Lower lobe of right lung (tissue), 2 donors: ENCODE measurements around the gene TRMT61A. TPM values are rescaled to one million over a fixed set of nuclear protein-coding genes. Genes with fewer than 3 reads are reported as not detected.

Experiments
- ATAC-seq, 2 donors: fragments of 200-7000 bp; cut with Tn5 transposase; one replicate each; pipeline ENCODE4 v1.9.1; 2020 to 2022; ENCODE audit warnings: mild to moderate bottlenecking in 2 of 2, moderate library complexity in 2 of 2
- DNase-seq: peaks from one replicate; pipeline ENCODE4 v3.0.0-alpha.2; 2020
- H3K27ac ChIP-seq: fragments of 200-600 bp; one replicate; pipeline ENCODE4 v1.8.0; 2022
- H3K27me3 ChIP-seq: fragments of 200-600 bp; one replicate; pipeline ENCODE4 v1.8.0; 2022; ENCODE audit warnings: low read depth
- H3K36me3 ChIP-seq: fragments of 200-600 bp; one replicate; pipeline ENCODE4 v1.8.0; 2022; ENCODE audit warnings: mild to moderate bottlenecking
- H3K4me1 ChIP-seq: fragments of 200-600 bp; one replicate; pipeline ENCODE4 v1.8.0; 2022
- H3K4me3 ChIP-seq: fragments of 200-600 bp; one replicate; pipeline ENCODE4 v1.8.0; 2022; ENCODE audit warnings: mild to moderate bottlenecking
- H3K9me3 ChIP-seq: fragments of 200-600 bp; one replicate; pipeline ENCODE4 v1.8.0; 2022
- intact Hi-C: fragments of 100-400 bp; cut with DNase I; formaldehyde crosslinking; loops from one replicate; pipeline ENCODE4 v1.11.0; 2022
- total RNA-seq: library from RNA; stranded (reverse); fragmentation: NEBNext Ultra II Directional; extraction: Animal tissue kit (Norgen Biotek cat#: 25700); gene quantifications from one replicate; pipeline ENCODE4 v1.2.1, GENCODE V29; 2021
- TF ChIP-seq, protein P1 (sequence below): fragments of 200-600 bp; IDR thresholded peaks from one replicate; pipeline ENCODE4 v1.8.0; 2022; ENCODE audit warnings: antibody characterized with exemption, mild to moderate bottlenecking
- donor health status: DM: no; HTN: yes; CAD: no; lungs with severe emphysema.

The TRMT61A gene
- total RNA-seq, 1 donor from 2014 or later = 11.0 TPM

DNA sequence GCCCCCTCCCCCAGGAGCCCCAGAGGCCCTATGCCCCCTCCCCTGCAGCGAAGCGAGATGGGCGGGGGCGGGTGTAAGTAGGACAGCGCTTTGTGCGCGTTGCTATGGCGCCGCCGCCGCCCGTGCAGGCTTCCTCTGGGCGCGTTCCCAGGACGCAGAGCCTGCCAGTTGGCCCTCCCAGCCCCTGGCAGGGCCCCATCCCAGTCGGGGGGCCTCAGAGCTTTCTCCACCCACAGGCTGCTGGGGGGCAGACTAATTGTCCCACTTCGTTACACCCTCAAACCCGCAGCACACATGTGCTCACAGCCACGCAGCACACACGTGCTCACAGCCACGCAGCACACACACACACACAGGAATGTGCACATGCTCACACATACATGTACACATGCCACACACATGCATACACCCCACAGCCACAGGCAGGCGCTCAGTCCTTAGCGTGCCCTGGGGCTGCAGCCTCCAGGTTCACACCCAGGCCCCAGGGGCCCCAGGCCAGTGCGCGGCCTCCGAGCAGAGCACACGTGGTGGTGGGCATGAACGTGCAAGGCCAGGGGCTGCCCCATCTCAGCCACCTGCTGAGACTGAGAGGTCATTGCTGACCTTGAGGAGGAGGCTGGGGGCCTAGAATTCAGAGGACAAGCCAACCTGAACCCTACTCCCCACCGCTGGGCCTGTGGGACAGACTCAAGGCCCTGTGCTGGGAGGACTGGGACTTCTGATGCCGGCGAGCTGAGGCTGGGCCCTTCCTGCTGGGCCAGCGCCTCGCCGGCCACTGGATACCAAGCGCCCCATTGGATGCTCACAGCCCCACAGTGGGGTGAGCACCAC is 15.6 kb downstream of the TRMT61A start:
- Histone ChIP-seq H3K4me1 (peaks cover 57% of the 10 kb centered on the region), H3K9me3 (no peaks in the 10 kb centered on the region), H3K27ac (peak overlapping the region; percentile 18), H3K27me3 (no peaks in the 10 kb centered on the region), H3K4me3 (no peak overlapping the region), H3K36me3 (no peaks in the 10 kb centered on the region)
- TF ChIP-seq, protein P1, sequence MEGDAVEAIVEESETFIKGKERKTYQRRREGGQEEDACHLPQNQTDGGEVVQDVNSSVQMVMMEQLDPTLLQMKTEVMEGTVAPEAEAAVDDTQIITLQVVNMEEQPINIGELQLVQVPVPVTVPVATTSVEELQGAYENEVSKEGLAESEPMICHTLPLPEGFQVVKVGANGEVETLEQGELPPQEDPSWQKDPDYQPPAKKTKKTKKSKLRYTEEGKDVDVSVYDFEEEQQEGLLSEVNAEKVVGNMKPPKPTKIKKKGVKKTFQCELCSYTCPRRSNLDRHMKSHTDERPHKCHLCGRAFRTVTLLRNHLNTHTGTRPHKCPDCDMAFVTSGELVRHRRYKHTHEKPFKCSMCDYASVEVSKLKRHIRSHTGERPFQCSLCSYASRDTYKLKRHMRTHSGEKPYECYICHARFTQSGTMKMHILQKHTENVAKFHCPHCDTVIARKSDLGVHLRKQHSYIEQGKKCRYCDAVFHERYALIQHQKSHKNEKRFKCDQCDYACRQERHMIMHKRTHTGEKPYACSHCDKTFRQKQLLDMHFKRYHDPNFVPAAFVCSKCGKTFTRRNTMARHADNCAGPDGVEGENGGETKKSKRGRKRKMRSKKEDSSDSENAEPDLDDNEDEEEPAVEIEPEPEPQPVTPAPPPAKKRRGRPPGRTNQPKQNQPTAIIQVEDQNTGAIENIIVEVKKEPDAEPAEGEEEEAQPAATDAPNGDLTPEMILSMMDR = no peak
- ATAC-seq = no peak
- intact Hi-C loops = no loop called here
- DNase-seq = peak; percentile 51

DNA sequence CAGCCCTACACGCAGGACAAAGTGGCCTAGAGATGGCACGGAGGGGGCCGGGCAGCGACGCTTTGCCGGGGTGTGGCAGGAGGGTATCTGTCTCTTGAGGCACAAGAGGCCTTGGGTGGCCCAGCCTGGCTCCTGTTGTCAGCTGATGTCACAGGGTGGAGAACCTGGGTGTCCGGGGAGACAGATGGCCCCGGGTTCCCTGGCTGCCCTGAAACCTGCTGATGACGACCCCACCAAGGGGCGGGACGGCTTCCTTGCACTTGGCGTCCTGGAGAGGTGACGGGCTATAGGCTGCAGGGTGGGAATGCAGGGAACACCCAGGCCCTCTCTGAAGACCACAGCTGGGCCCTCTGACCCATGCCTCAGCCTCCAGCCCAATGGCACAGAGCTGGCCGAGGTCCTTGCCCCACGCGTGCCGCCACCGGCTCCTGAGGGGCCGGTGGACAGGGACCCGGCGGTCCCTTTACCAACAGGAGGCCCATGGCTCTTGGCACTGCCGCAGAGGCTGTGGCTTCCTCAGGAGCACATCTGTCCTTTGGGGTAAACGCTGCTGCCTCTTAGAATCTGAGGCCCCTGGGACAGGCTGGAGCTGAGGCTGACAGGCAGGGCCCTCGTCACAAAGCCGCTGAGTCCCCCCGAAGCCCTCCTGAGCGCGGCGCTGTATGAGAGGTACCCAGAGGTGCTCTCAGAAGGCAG is 16.4 kb downstream of the TRMT61A start:
- intact Hi-C loops = no loop called here
- DNase-seq = peak; percentile 46
- H3K27ac ChIP-seq = peak overlapping the region; percentile 18

DNA sequence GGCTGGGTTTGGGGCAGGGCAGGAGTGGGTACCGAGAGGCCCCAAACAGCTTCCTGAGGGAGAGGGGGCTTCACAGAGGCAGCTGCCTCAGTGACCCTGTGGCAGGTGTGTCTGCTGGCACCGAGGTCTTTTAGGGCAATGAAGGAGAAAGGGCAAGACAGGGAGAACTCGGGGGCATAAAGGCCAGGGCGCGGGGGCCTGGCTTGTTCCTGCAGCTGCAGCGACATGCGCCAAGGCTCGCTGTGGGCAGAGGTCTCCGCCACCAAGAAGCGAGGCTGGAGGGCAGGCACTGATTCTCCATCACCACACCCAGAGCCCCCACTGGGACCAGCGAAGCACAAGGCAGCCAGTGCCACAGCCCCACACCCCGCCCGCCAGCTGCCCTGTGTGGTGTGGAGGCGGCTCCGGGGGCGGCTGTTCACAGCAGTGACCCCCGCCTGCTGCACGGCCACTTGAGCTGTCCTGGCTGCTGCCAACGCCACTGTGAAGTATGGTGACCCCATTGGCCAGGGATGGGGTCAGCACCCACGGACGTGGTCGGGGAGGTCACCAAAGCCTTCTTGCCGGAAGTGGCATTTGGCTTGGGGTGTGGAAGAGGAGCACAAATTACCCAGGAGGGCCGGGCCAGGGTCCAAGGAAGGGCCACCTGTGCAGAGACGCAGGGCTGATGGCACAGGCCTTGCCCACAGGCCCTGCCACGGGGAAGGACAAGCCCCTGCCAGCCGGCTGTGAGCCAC is 17.1 kb downstream of the TRMT61A start:
- intact Hi-C loops = no loop called here

More for the DNA sequence above, 16.4 kb downstream of the TRMT61A start:
- H3K36me3 ChIP-seq = no peaks in the 10 kb centered on the region
- no peak for ATAC-seq
- H3K27me3 ChIP-seq = no peaks in the 10 kb centered on the region
- H3K4me3 ChIP-seq = no peak overlapping the region
- TF ChIP-seq, protein P1 = no peak
- peaks cover 54% of the 10 kb centered on the region for H3K4me1 ChIP-seq
- no peaks in the 10 kb centered on the region for H3K9me3 ChIP-seq

DNA sequence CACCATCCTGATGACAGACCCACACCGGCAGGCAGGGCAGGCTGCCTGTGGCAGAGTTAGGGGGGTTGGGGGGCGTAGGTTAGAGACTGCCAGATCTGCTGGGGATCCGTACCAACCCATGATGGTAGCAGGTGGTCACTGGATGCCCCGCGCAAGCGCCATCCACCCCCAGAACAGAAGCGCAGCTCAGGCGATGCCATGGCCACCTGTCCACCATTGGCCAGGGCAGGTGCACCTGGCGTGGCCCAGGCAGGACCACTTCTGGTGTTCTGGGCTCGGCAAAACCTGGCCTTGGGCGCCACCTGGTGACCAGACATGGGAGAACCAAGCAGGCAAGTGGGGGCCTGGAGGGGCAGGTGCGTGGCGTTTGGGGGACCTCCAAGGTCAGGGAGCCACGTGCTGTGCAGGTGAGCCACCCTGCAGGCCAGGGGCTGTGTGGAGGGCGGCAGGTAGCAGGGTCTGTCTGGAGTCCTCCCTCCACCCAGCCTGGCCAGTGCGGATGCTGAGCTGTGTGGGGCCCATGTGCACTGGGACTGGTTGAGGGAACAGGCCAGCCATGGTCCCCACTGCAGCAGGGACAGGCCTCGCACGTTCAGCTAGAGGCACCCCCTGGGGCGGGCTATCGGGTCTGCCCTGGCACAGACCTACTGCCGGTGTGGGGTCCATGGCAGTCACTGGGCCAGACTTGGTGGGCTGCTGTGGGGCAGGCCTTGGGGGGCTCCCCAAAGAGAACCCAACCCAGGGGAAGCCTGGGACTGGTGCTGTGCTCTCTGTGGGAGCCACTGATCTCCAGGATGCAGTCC is 17.9 kb downstream of the TRMT61A start:
- H3K27ac ChIP-seq = no peak overlapping the region
- intact Hi-C loops = no loop called here
- H3K4me1 ChIP-seq = peaks cover 54% of the 10 kb centered on the region
- peak; percentile 56 to 64 for ATAC-seq
- H3K27me3 ChIP-seq = no peaks in the 10 kb centered on the region
- DNase-seq = peak; percentile 84
- H3K9me3 ChIP-seq = no peaks in the 10 kb centered on the region
- H3K36me3 ChIP-seq = no peaks in the 10 kb centered on the region
- H3K4me3 ChIP-seq = no peak overlapping the region
- TF ChIP-seq, protein P1 = peak; percentile 94

More for the DNA sequence above, 17.1 kb downstream of the TRMT61A start:
- ATAC-seq = no peak
- no peak overlapping the region for H3K4me3 ChIP-seq
- H3K36me3 ChIP-seq = no peaks in the 10 kb centered on the region
- H3K27ac ChIP-seq = no peak overlapping the region
- H3K9me3 ChIP-seq = no peaks in the 10 kb centered on the region
- TF ChIP-seq, protein P1 = no peak
- H3K27me3 ChIP-seq = no peaks in the 10 kb centered on the region
- H3K4me1 ChIP-seq = peaks cover 54% of the 10 kb centered on the region
- DNase-seq = peak; percentile 43
